ENCODE measurements around the gene RND1.
"Not testable (repeated sequence)": the region's sequence is repeated elsewhere in the genome, so short reads cannot be mapped to it uniquely, and the experiment has no call there.

Gene RND1

GRCh38 chr12:48857278-48857994 lies 8.2 kb downstream of the RND1 start:
- Mint-ChIP-seq H3K4me3 (no peak overlapping the region), H3K27me3 (peaks cover 4% of the 10 kb centered on the region), H3K9me3 (ENCODE audit: low read depth) (no peaks in the 10 kb centered on the region), H3K36me3 (peaks cover 9% of the 10 kb centered on the region), H3K27ac (no peak overlapping the region), H3K4me1 (ENCODE audit: low read depth) (peaks cover 7% of the 10 kb centered on the region)

- Mint-ChIP-seq H3K9me3 (ENCODE audit: low read depth) (no peaks in the 10 kb centered on the region), H3K27ac (no peak overlapping the region), H3K27me3 (no peaks in the 10 kb centered on the region), H3K4me1 (ENCODE audit: low read depth) (peaks cover 13% of the 10 kb centered on the region), H3K36me3 (peaks cover 5% of the 10 kb centered on the region), H3K4me3 (no peak overlapping the region)
These were observed 9.3 kb downstream of the RND1 start for GRCh38 chr12:48856379-48856778.

- not testable (repeated sequence) for H3K27ac Mint-ChIP-seq; H3K4me3 Mint-ChIP-seq; H3K9me3 Mint-ChIP-seq (ENCODE audit: low read depth); H3K27me3 Mint-ChIP-seq; H3K36me3 Mint-ChIP-seq
- H3K4me1 Mint-ChIP-seq (ENCODE audit: low read depth), result peaks cover 24% of the 10 kb centered on the region
These were observed 10.7 kb downstream of the RND1 start for GRCh38 chr12:48854932-48855331.

- Mint-ChIP-seq H3K9me3 (ENCODE audit: low read depth) (no peaks in the 10 kb centered on the region), H3K27ac (no peak overlapping the region), H3K36me3 (peaks cover 10% of the 10 kb centered on the region), H3K27me3 (no peaks in the 10 kb centered on the region), H3K4me3 (no peak overlapping the region), H3K4me1 (ENCODE audit: low read depth) (peaks cover 29% of the 10 kb centered on the region)
These were observed 11.2 kb downstream of the RND1 start for GRCh38 chr12:48854488-48854887.

GRCh38 chr12:48852734-48853688 lies 12.7 kb downstream of the RND1 start:
- peak overlapping the region; percentile 93 for H3K4me3 Mint-ChIP-seq
- no peaks in the 10 kb centered on the region for H3K9me3 Mint-ChIP-seq (ENCODE audit: low read depth)
- H3K27me3 Mint-ChIP-seq, result no peaks in the 10 kb centered on the region
- H3K27ac Mint-ChIP-seq, result peak overlapping the region; percentile 94
- H3K4me1 Mint-ChIP-seq (ENCODE audit: low read depth), result peaks cover 33% of the 10 kb centered on the region
- peaks cover 10% of the 10 kb centered on the region for H3K36me3 Mint-ChIP-seq

- Mint-ChIP-seq H3K4me3 (peak within 1 kb of the TSS; percentile 93), H3K4me1 (ENCODE audit: low read depth) (peaks cover 36% of the 10 kb centered on the region), H3K27me3 (no peaks in the 10 kb centered on the region), H3K9me3 (ENCODE audit: low read depth) (no peaks in the 10 kb centered on the region), H3K27ac (peak within 1 kb of the TSS; percentile 94), H3K36me3 (peaks cover 10% of the 10 kb centered on the region)
These were observed 13.6 kb downstream of the RND1 start, which contains the start of gene DDX23 for GRCh38 chr12:48851883-48852733. Gene DDX23 (minus strand): TSS chr12:48852163. CDS start chr12:48845782, 6,381 bp downstream.

GRCh38 chr12:48842021-48842420 lies 23.6 kb downstream of the RND1 start:
- not testable (repeated sequence) for H3K27ac Mint-ChIP-seq; H3K9me3 Mint-ChIP-seq (ENCODE audit: low read depth); H3K27me3 Mint-ChIP-seq; H3K4me3 Mint-ChIP-seq; H3K36me3 Mint-ChIP-seq
- peaks cover 11% of the 10 kb centered on the region for H3K4me1 Mint-ChIP-seq (ENCODE audit: low read depth)

GRCh38 chr12:48838048-48838447 lies 27.6 kb downstream of the RND1 start:
- Mint-ChIP-seq H3K36me3 (peaks cover 4% of the 10 kb centered on the region), H3K4me3 (no peak overlapping the region), H3K4me1 (ENCODE audit: low read depth) (no peaks in the 10 kb centered on the region), H3K9me3 (ENCODE audit: low read depth) (no peaks in the 10 kb centered on the region), H3K27ac (no peak overlapping the region), H3K27me3 (no peaks in the 10 kb centered on the region)

GRCh38 chr12:48832321-48833060 lies 33.2 kb downstream of the RND1 start:
- H3K4me1 Mint-ChIP-seq (ENCODE audit: low read depth), result peaks cover 2% of the 10 kb centered on the region
- no peak overlapping the region for H3K4me3 Mint-ChIP-seq
- H3K27me3 Mint-ChIP-seq, result no peaks in the 10 kb centered on the region
- H3K9me3 Mint-ChIP-seq (ENCODE audit: low read depth), result no peaks in the 10 kb centered on the region
- H3K36me3 Mint-ChIP-seq, result no peaks in the 10 kb centered on the region
- H3K27ac Mint-ChIP-seq, result no peak overlapping the region

- H3K27ac Mint-ChIP-seq, result no peak overlapping the region
- peaks cover 2% of the 10 kb centered on the region for H3K4me1 Mint-ChIP-seq (ENCODE audit: low read depth)
- H3K36me3 Mint-ChIP-seq, result no peaks in the 10 kb centered on the region
- H3K9me3 Mint-ChIP-seq (ENCODE audit: low read depth), result no peaks in the 10 kb centered on the region
- no peaks in the 10 kb centered on the region for H3K27me3 Mint-ChIP-seq
- no peak overlapping the region for H3K4me3 Mint-ChIP-seq
These were observed 34.4 kb downstream of the RND1 start for GRCh38 chr12:48831257-48831656.

- Mint-ChIP-seq H3K27ac (no peak overlapping the region), H3K4me3 (no peak overlapping the region), H3K4me1 (ENCODE audit: low read depth) (peaks cover 2% of the 10 kb centered on the region), H3K9me3 (ENCODE audit: low read depth) (no peaks in the 10 kb centered on the region), H3K36me3 (no peaks in the 10 kb centered on the region), H3K27me3 (no peaks in the 10 kb centered on the region)
These were observed 36.7 kb downstream of the RND1 start for GRCh38 chr12:48828841-48829575.

GRCh38 chr12:48828293-48828692 lies 37.4 kb downstream of the RND1 start:
- no peaks in the 10 kb centered on the region for H3K9me3 Mint-ChIP-seq (ENCODE audit: low read depth)
- H3K27me3 Mint-ChIP-seq, result no peaks in the 10 kb centered on the region
- H3K36me3 Mint-ChIP-seq, result no peaks in the 10 kb centered on the region
- peaks cover 2% of the 10 kb centered on the region for H3K4me1 Mint-ChIP-seq (ENCODE audit: low read depth)
- H3K27ac Mint-ChIP-seq, result no peak overlapping the region
- H3K4me3 Mint-ChIP-seq, result no peak overlapping the region

GRCh38 chr12:48827513-48828096 lies 38.1 kb downstream of the RND1 start:
- Mint-ChIP-seq H3K36me3 (no peaks in the 10 kb centered on the region), H3K27ac (no peak overlapping the region), H3K9me3 (ENCODE audit: low read depth) (no peaks in the 10 kb centered on the region), H3K27me3 (no peaks in the 10 kb centered on the region), H3K4me1 (ENCODE audit: low read depth) (peaks cover 2% of the 10 kb centered on the region), H3K4me3 (no peak overlapping the region)
